ENCODE measurements around the gene SPTLC1.
"Not testable (repeated sequence)": the region's sequence is repeated elsewhere in the genome, so short reads cannot be mapped to it uniquely, and the experiment has no call there.

SPTLC1 gene

DNA sequence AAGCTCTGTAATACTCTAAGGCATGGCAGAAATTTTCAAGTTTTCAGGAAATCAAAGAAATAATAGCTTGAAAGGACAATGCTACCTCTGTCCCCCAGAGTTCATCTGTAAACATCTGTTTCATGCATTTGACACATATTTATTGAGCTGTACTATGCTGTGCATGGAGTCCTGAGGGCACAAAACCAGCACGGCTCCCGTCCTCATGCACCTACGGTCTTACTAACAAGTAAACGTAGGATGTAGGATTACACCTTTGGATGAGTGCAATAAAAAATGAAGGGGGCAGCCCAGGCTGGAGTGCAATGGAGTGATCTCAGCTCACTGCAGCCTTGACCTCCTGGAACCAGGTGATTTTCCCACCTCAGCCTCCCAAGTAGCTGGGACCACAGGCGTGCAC is 81.9 kb downstream of the SPTLC1 start:
- no peak for DNase-seq (ENCODE audit: low read depth in 4 of 4, low spot score in 1 of 4)

DNA sequence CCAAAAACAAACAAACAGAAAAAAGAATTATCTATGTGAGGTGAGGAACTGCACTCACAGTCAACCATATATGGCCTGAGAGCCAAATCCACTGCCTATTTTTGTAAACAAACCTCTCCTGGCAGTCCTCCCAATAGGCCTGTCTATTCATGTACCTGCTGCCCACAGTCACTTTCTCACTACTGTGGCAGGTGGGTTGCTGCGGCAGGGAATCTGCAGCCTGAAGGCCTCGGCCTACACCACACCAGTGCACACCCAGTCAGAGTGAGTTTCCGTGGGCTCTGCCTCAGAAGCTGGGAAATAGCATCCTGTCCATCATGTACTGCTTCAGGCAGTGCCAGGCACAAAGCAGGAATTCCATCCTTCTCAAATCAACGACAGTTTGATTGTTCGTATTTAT is 82.3 kb downstream of the SPTLC1 start:
- DNase-seq (ENCODE audit: low read depth in 4 of 4, low spot score in 1 of 4): no peak

DNA sequence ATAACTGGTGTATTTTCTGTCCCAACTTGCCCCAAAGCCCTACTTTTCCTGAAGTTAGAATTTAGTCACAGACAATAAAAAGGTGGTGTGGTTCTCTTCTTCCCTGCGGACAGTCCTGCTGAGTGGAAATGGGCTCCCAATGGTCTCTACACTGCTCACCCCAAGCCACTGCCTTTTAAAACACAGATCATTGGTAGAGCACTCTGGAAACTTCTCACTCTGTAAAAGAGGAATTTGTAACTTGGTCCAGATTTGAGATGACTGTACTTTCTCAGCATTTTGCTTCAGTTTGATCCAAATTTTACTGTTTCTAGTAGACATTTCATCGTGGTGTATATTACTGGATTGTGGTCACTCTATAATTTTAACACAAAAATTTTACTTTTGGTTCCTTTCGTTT is 84.8 kb downstream of the SPTLC1 start:
- DNase-seq (ENCODE audit: low read depth in 4 of 4, low spot score in 1 of 4): no peak

- no peak for DNase-seq (ENCODE audit: low read depth in 4 of 4, low spot score in 1 of 4)
Observed at GRCh38 chr9:92029553-92029952, 85.7 kb downstream of the SPTLC1 start.

- no peak for DNase-seq (ENCODE audit: low read depth in 4 of 4, low spot score in 1 of 4)
Observed at GRCh38 chr9:92026206-92027002, 88.8 kb downstream of the SPTLC1 start.

DNA sequence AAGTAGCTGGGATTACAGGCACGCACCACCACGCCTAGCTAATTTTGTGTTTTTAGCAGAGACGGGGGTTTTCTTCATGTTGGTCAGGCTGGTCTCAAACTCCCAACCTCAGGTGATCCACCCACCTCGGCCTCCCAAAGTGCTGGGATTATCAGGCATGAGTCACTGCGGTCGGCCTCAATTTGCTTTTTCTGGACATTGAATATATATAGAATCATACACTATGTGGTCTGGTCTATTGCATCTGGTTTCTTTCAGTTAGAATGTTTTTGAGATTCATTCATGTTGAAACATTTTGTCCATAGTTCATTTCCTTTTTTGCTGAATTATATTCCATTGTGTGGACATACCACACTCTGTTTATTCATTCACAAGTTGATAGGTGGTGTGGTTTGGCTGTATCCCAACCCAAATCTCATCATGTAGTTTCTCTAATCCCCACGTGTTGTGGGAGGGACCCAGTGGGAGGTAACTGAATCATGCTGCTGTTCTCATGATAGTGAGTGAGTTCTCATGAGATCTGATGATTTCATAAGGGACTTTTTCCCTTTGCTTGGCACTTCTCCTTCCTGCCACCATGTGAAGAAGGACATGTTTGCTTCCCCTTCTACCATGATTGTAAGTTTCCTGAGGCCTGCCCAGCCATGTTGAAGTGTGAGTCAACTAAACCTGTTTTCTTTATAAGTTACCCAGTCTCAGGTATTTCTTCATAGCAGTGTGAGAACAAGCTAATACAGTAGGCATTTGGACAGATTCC is 93.2 kb downstream of the SPTLC1 start:
- not testable (repeated sequence) for DNase-seq (ENCODE audit: low read depth in 4 of 4, low spot score in 1 of 4)

GRCh38 chr9:92019658-92020057 is 95.6 kb downstream of the SPTLC1 start:
- no peak for DNase-seq (ENCODE audit: low read depth in 4 of 4, low spot score in 1 of 4)

DNA sequence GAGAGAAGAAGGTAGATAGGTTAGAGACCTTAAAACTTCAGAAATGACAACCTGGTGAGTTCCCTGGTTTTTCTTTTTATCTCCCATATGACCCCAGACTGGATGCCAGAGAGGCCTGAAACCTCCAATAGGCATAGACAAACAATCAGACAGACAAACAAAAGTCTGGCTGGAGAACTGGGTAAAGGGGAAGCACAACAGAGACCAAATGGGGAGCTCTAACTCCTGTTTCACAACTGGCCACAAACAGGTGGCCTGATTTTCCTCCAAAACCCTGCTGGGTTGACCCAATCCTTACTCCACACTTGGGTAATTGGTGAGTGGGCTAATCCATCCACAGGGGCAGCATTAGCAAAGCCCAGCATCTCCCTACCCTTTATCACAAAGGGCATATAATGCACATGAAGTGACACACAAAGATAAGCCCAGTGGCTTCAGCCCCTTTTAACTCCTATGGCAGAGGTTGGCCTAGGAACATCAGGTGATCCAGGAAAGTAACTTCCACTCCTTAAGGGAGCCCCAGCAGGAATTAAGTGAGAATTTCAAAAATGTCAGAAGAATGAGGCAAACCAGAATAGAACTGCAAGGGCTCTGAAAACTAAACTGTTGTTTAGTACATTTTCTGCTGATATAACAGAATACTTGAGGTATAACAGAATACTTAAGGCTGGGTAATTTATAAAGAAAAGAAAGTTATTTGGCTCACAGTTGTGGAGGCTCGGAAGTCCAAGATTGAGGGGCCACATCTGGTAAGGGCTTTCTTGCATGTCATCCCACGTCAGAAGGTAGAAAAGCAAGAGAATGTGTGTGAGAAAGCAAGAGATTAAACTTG is 104.3 kb downstream of the SPTLC1 start:
- DNase-seq (ENCODE audit: low read depth in 4 of 4, low spot score in 1 of 4): no peak

DNA sequence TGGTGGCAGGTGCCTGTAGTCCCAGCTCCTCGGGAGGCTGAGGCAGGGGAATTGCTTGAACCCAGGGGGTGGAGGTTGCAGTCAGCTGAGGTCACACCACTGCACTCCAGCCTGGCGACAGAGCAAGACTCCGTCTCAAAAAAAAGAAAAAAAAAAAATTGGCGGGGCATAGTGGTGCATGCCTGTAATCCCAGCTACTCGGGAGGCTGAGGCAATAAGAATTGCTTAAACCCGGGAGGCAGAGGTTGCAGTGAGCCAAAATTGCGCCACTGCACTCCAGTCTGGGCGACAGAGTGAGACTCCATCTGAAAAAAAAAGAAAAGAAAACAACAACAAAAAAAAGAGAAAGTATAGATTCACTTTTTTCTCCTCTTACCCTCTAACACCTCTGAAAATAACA is 105.0 kb downstream of the SPTLC1 start:
- DNase-seq (ENCODE audit: low read depth in 4 of 4, low spot score in 1 of 4): not testable (repeated sequence)

- no peak for DNase-seq (ENCODE audit: low read depth in 4 of 4, low spot score in 1 of 4)
Observed at GRCh38 chr9:92008041-92008440, 107.2 kb downstream of the SPTLC1 start.

DNA sequence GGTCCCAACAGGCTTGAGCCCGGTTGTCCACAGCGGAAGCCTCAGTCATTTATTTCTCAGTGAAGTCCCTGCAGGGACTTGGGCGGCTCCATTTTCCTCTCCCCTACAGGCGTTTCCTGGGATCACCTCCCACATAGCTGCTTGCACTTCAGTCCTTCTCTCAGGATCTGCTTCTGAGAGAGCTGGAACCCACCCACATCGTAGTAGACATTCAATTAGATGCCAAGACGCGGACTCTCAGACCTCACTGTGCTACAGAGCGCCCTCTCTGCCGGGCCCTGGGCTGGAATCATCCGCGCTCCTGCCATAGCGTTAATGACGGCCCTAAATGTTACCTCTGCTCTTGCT is 111.2 kb downstream of the SPTLC1 start:
- DNase-seq (ENCODE audit: low read depth in 4 of 4, low spot score in 1 of 4): no peak

DNA sequence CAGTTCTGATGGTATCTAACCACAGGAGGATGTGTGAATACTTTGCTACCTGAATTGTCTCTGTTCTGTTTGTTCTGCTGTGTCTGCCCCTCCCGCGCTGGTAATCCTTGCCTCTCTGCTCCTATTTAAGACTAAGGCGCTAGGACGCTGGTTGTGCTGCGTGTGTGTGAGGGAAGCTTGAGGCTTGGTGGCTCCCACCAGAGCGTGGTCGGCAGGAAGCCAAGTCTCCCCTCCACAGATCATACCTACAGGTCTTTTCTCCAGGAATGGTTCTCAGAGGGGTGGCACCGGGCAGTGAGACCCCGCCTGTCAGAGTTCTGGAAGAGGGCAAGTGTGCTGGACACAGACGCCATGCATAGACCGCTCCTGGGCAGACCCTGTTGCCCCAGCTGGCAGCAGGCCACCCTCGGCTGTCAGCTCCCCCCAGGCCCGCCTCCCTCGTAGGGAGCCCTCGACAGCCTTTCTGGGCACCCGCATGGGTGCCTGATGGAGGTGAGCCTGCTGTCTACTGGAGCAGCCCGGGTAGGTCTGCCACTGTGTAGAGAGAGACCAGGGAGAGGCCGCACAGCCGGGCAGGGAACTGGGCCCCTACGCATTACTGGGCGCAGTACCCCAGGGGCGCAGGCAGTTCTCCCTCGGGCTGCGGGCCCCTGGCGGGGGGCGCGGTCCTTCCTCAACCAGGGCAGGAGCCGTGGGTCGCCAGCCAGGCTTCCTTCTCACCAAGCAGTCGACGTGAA is 111.7 kb downstream of the SPTLC1 start:
- no peak for DNase-seq (ENCODE audit: low read depth in 4 of 4, low spot score in 1 of 4)

GRCh38 chr9:92001948-92002347 is 113.3 kb downstream of the SPTLC1 start:
- DNase-seq (ENCODE audit: low read depth in 4 of 4, low spot score in 1 of 4): not testable (repeated sequence)

GRCh38 chr9:92001244-92001643 is 114.0 kb downstream of the SPTLC1 start:
- DNase-seq (ENCODE audit: low read depth in 4 of 4, low spot score in 1 of 4): no peak

GRCh38 chr9:91995000-91995655 is 120.1 kb downstream of the SPTLC1 start:
- no peak for DNase-seq (ENCODE audit: low read depth in 4 of 4, low spot score in 1 of 4)

DNA sequence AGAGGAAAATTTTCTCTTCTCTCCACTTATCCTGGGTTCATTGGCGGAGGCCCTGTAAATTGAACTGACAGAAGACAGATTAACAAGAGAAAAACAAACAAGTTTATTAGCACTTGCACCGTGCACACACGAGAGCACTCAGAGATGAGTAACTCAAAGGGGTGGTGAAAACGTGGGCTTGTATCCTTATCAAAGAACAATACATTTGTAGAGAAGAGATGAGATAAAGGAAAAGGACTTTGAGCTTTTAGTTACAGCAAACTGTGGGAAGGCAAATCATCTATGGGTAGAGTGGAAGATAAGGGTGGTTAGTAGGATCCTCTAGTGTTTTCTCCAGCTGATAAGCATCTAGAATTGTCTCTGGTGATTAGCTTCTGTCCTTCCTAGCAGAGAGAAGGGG is 120.8 kb downstream of the SPTLC1 start:
- no peak for DNase-seq (ENCODE audit: low read depth in 4 of 4, low spot score in 1 of 4)

GRCh38 chr9:91992461-91993041 is 122.7 kb downstream of the SPTLC1 start:
- no peak for DNase-seq (ENCODE audit: low read depth in 4 of 4, low spot score in 1 of 4)

GRCh38 chr9:91991721-91992341 is 123.4 kb downstream of the SPTLC1 start:
- DNase-seq (ENCODE audit: low read depth in 4 of 4, low spot score in 1 of 4): no peak

GRCh38 chr9:91986248-91986647 is 129.0 kb downstream of the SPTLC1 start:
- DNase-seq (ENCODE audit: low read depth in 4 of 4, low spot score in 1 of 4): no peak

GRCh38 chr9:91985692-91986091 is 129.5 kb downstream of the SPTLC1 start:
- no peak for DNase-seq (ENCODE audit: low read depth in 4 of 4, low spot score in 1 of 4)
